CD14-positive monocyte (primary cell): ENCODE measurements around the gene VSIG10L2. TPM values are rescaled to one million over a fixed set of nuclear protein-coding genes. Genes with fewer than 3 reads are reported as not detected.

ENCODE experiments used
- DNase-seq, 3 donors: peaks; one replicate each; pipeline ENCODE4 v3.0.0-alpha.2; 2011 to 2022
- H2AFZ ChIP-seq: 2 replicates; pipeline ENCODE4 v1.6.0; 2012; ENCODE audit warnings: mild to moderate bottlenecking, low read depth, low read length, inconsistent platforms; ENCODE audit not compliant: insufficient read depth, poor library complexity, severe bottlenecking
- H3K27ac ChIP-seq, 2 donors: 1 replicate in 1 of 2; 2 replicates in 1 of 2; pipeline ENCODE4 v1.5.1; 2012 to 2013; ENCODE audit warnings: low read length in 2 of 2, control low read depth in 1 of 2, inconsistent platforms in 1 of 2, low read depth in 1 of 2, mild to moderate bottlenecking in 1 of 2
- H3K27me3 ChIP-seq, 2 donors: one replicate each; pipeline versions ENCODE4 v1.6.0 to v1.6.1; 2011 to 2013; ENCODE audit warnings: low read length in 2 of 2; ENCODE audit not compliant: control insufficient read depth in 2 of 2, insufficient read depth in 2 of 2
- H3K36me3 ChIP-seq, 2 donors: replicated peaks in 1 of 2; 1 replicate in 1 of 2; 2 replicates in 1 of 2; pipeline versions ENCODE4 v1.5.1 to v1.6.1; 2012 to 2013; ENCODE audit warnings: low read length in 2 of 2, control low read depth in 1 of 2, inconsistent platforms in 1 of 2, mild to moderate bottlenecking in 1 of 2; ENCODE audit not compliant: insufficient read depth in 2 of 2, control insufficient read depth in 1 of 2
- H3K4me1 ChIP-seq, 2 donors: 1 replicate in 1 of 2; 2 replicates in 1 of 2; pipeline versions ENCODE4 v1.5.1 to v1.6.1; 2012 to 2013; ENCODE audit warnings: low read length in 2 of 2, control low read depth in 1 of 2, inconsistent platforms in 1 of 2, mild to moderate bottlenecking in 1 of 2, moderate library complexity in 1 of 2; ENCODE audit not compliant: insufficient read depth in 2 of 2, control insufficient read depth in 1 of 2
- H3K4me2 ChIP-seq: replicated peaks from 2 replicates; pipeline ENCODE3; 2012; ENCODE audit warnings: low read length, moderate library complexity, mild to moderate bottlenecking; ENCODE audit not compliant: poor library complexity, severe bottlenecking; ENCODE audit errors: extremely low read depth
- H3K4me3 ChIP-seq, 3 experiments: fragments of 200-600 bp in 1 of 3; sonication (generic) in 1 of 3; replicated peaks in 1 of 3; 1 replicate in 2 of 3; 2 replicates in 1 of 3; pipeline ENCODE4 v1.5.1; 2011 to 2013; ENCODE audit warnings: low read length in 3 of 3, mild to moderate bottlenecking in 3 of 3, control low read depth in 2 of 3, low read depth in 2 of 3, inconsistent platforms in 1 of 3, moderate library complexity in 1 of 3
- H3K79me2 ChIP-seq: 2 replicates; pipeline ENCODE4 v1.6.0; 2012; ENCODE audit warnings: mild to moderate bottlenecking, control low read depth, inconsistent platforms, low read length, moderate library complexity; ENCODE audit not compliant: insufficient read depth
- H3K9ac ChIP-seq: 2 replicates; pipeline ENCODE4 v1.6.0; 2017; ENCODE audit warnings: low read length, mild to moderate bottlenecking; ENCODE audit not compliant: insufficient read depth, poor library complexity, severe bottlenecking
- H3K9me3 ChIP-seq, 2 donors: replicated peaks in 1 of 2; 1 replicate in 1 of 2; 2 replicates in 1 of 2; pipeline versions ENCODE4 v1.5.1 to v1.6.1; 2012 to 2013; ENCODE audit warnings: low read length in 2 of 2, control low read depth in 1 of 2; ENCODE audit not compliant: control insufficient read depth in 1 of 2, insufficient read depth in 1 of 2
- H4K20me1 ChIP-seq: 2 replicates; pipeline ENCODE4 v1.6.0; 2012; ENCODE audit warnings: mild to moderate bottlenecking, low read length, control low read depth, moderate library complexity; ENCODE audit not compliant: insufficient read depth
- H3K27ac Mint-ChIP-seq, 7 donors: one replicate each; pipeline ENCODE4 v1.8.0; 2020; ENCODE audit warnings: mild to moderate bottlenecking in 7 of 7, mixed read lengths in 7 of 7, moderate library complexity in 6 of 7, inconsistent platforms in 2 of 7
- H3K27me3 Mint-ChIP-seq, 3 donors: one replicate each; pipeline ENCODE4 v1.8.0; 2021 to 2022; ENCODE audit warnings: low read depth in 3 of 3, mild to moderate bottlenecking in 3 of 3, mixed read lengths in 3 of 3, moderate library complexity in 3 of 3, inconsistent platforms in 1 of 3
- H3K36me3 Mint-ChIP-seq, 2 donors: one replicate each; pipeline ENCODE4 v1.8.0; 2020; ENCODE audit warnings: mixed read lengths in 2 of 2, inconsistent platforms in 1 of 2, mild to moderate bottlenecking in 1 of 2
- H3K4me1 Mint-ChIP-seq: one replicate; pipeline ENCODE4 v1.8.0; 2020; ENCODE audit warnings: mild to moderate bottlenecking, mixed read lengths
- H3K4me3 Mint-ChIP-seq, 2 donors: one replicate each; pipeline ENCODE4 v1.8.0; 2020; ENCODE audit warnings: mild to moderate bottlenecking in 2 of 2, mixed read lengths in 2 of 2, moderate library complexity in 1 of 2
- H3K9me3 Mint-ChIP-seq, 7 donors: one replicate each; pipeline ENCODE4 v1.8.0; 2020 to 2022; ENCODE audit warnings: mixed read lengths in 7 of 7, mild to moderate bottlenecking in 6 of 7, moderate library complexity in 6 of 7, inconsistent platforms in 2 of 7
- CTCF ChIP-seq: fragments of 200-600 bp; IDR thresholded peaks from one replicate; pipeline ENCODE4 v1.8.0; 2022; ENCODE audit warnings: antibody characterized with exemption, mild to moderate bottlenecking
- WGBS: methylation state at CpG from one replicate; pipeline ENCODE4 v1.1.5; 2013; ENCODE audit warnings: missing lambda C conversion rate; ENCODE audit not compliant: insufficient coverage; 5-methylcytosine and 5-hydroxymethylcytosine counted together
- intact Hi-C, 2 donors: fragments of 100-400 bp; cut with micrococcal nuclease; formaldehyde crosslinking; loops; one replicate each; pipeline versions ENCODE4 v1.15.0 to v1.15.1; 2023
- polyA plus RNA-seq, 3 donors: library from polyadenylated mRNA; depleted of rRNA in 1 of 3; unstranded in 2 of 3; stranded (reverse) in 1 of 3; fragments of 300-500 nt in 2 of 3; fragments of >200 nt in 1 of 3; fragmentation: Illumina TruSeq in 2 of 3; gene quantifications; 1 replicate in 2 of 3; 2 replicates in 1 of 3; pipeline ENCODE4 v1.2.3, GENCODE V29; 2012 to 2021

Gene VSIG10L2
- polyA plus RNA-seq, 3 donors = not detected

GRCh38 chr11:125992893-125993292, 47.0 kb downstream of the VSIG10L2 start:
- Histone ChIP-seq H3K4me3 (no peak overlapping the region), H3K4me1 (no peaks in the 10 kb centered on the region), H3K9me3 (no peaks in the 10 kb centered on the region), H3K36me3 (no peaks in the 10 kb centered on the region), H3K9ac (no peak overlapping the region), H4K20me1 (no peaks in the 10 kb centered on the region), H3K27ac (no peak overlapping the region), H3K79me2 (no peaks in the 10 kb centered on the region), H2AFZ (no peak overlapping the region), H3K27me3 (peaks cover 0 to 2% of the 10 kb centered on the region in 2 donors), H3K4me2 (no peak overlapping the region)
- H3K4me3 Mint-ChIP-seq = no peak overlapping the region
- H3K36me3 Mint-ChIP-seq = no peaks in the 10 kb centered on the region
- H3K27ac Mint-ChIP-seq = no peak overlapping the region
- WGBS = 67% methylated on average over 3 of the region's 7 CpGs
- no peak for TF ChIP-seq CTCF
- intact Hi-C loops = no loop called here
- H3K9me3 Mint-ChIP-seq = no peaks in the 10 kb centered on the region
- no peaks in the 10 kb centered on the region for H3K4me1 Mint-ChIP-seq
- DNase-seq = no peak
- H3K27me3 Mint-ChIP-seq = peaks cover 1 to 4% (median 2%) of the 10 kb centered on the region in 3 donors

- H3K9me3 ChIP-seq = no peaks in the 10 kb centered on the region
- no peak overlapping the region for H3K27ac ChIP-seq
- H3K4me1 ChIP-seq = no peaks in the 10 kb centered on the region
- H3K4me1 Mint-ChIP-seq = no peaks in the 10 kb centered on the region
- no CpG with 5 or more reads among the region's 5 CpGs for WGBS
- H4K20me1 ChIP-seq = no peaks in the 10 kb centered on the region
- H2AFZ ChIP-seq = no peak overlapping the region
- H3K9ac ChIP-seq = no peak overlapping the region
- H3K79me2 ChIP-seq = no peaks in the 10 kb centered on the region
- no peaks in the 10 kb centered on the region for H3K36me3 ChIP-seq
- H3K27me3 Mint-ChIP-seq = peaks cover 0 to 2% (median 1%) of the 10 kb centered on the region in 3 donors
- H3K27me3 ChIP-seq = peaks cover 0 to 2% of the 10 kb centered on the region in 2 donors
- H3K4me3 Mint-ChIP-seq = no peak overlapping the region
- no peaks in the 10 kb centered on the region for H3K36me3 Mint-ChIP-seq
- no peak overlapping the region for H3K27ac Mint-ChIP-seq
- intact Hi-C loops = no loop called here
- no peak overlapping the region for H3K4me3 ChIP-seq
- DNase-seq = no peak
- no peaks in the 10 kb centered on the region for H3K9me3 Mint-ChIP-seq
- no peak overlapping the region for H3K4me2 ChIP-seq
- no peak for TF ChIP-seq CTCF
Observed at GRCh38 chr11:125994509-125994908, 48.7 kb downstream of the VSIG10L2 start.
